Aorta (tissue), 5 donors: ENCODE measurements around the gene SLC2A11. TPM values are rescaled to one million over a fixed set of nuclear protein-coding genes. Genes with fewer than 3 reads are reported as not detected.

ENCODE experiments used
- ATAC-seq: fragments of 200-7000 bp; cut with Tn5 transposase; one replicate; pipeline ENCODE4 v1.9.1; 2022; ENCODE audit warnings: moderate library complexity; ENCODE audit not compliant: low FRiP score
- DNase-seq, 2 donors: peaks; one replicate each; pipeline ENCODE4 v3.0.0-alpha.2; 2020
- H3K27ac ChIP-seq, 2 donors: one replicate each; pipeline ENCODE4 v1.5.1; 2013; ENCODE audit warnings: low read length in 2 of 2, mild to moderate bottlenecking in 2 of 2, moderate library complexity in 2 of 2, control low read depth in 1 of 2, inconsistent platforms in 1 of 2, low read depth in 1 of 2
- H3K27me3 ChIP-seq, 2 donors: one replicate each; pipeline ENCODE4 v1.6.1; 2013; ENCODE audit warnings: control low read depth in 1 of 2, low read length in 1 of 2, mild to moderate bottlenecking in 1 of 2, moderate library complexity in 1 of 2; ENCODE audit not compliant: insufficient read depth in 2 of 2, control insufficient read depth in 1 of 2
- H3K36me3 ChIP-seq, 2 donors: one replicate each; pipeline ENCODE4 v1.6.1; 2013; ENCODE audit warnings: control low read depth in 1 of 2, low read length in 1 of 2, mild to moderate bottlenecking in 1 of 2; ENCODE audit not compliant: insufficient read depth in 2 of 2, control insufficient read depth in 1 of 2
- H3K4me1 ChIP-seq, 2 donors: one replicate each; pipeline ENCODE4 v1.6.1; 2013; ENCODE audit warnings: low read length in 2 of 2, control low read depth in 1 of 2, mild to moderate bottlenecking in 1 of 2, moderate library complexity in 1 of 2; ENCODE audit not compliant: insufficient read depth in 2 of 2, control insufficient read depth in 1 of 2
- H3K4me3 ChIP-seq, 2 donors: one replicate each; pipeline ENCODE4 v1.5.1; 2013; ENCODE audit warnings: low read length in 2 of 2, control low read depth in 1 of 2, mild to moderate bottlenecking in 1 of 2
- H3K9me3 ChIP-seq: one replicate; pipeline ENCODE4 v1.6.1; 2013; ENCODE audit warnings: mild to moderate bottlenecking, low read length; ENCODE audit not compliant: control insufficient read depth
- WGBS, 2 donors: extraction: QIAGEN DNeasy Blood & Tissue Kit; methylation state at CpG; one replicate each; pipeline ENCODE4 v1.1.7; 2013; 5-methylcytosine and 5-hydroxymethylcytosine counted together
- intact Hi-C, 2 donors: fragments of 100-400 bp; cut with DNase I; formaldehyde crosslinking; loops; one replicate each; pipeline versions ENCODE4 v1.14.2 to v1.15.0; 2022
- polyA plus RNA-seq, 2 donors: library from polyadenylated mRNA; stranded (reverse); fragments of 200-250 nt; gene quantifications; one replicate each; pipeline ENCODE4 v1.2.3, GENCODE V29; 2013
- total RNA-seq, 2 donors: library from RNA; stranded (reverse); fragmentation: NEBNext Ultra II Directional; extraction: Animal tissue kit (Norgen Biotek cat#: 25700); gene quantifications; one replicate each; pipeline ENCODE4 v1.2.1, GENCODE V29; 2021
- donor health status: healthy with polysubstance abuse.
- donor health status: Bipolar disorder and iron deficiency.
- donor health status: DM: no; HTN: no; CAD: no.
- donor health status: DM: no; HTN: no; CAD: no.
- donor health status: DM: yes; HTN: yes; CAD: no.

SLC2A11 gene
- total and polyA plus RNA-seq, 4 donors: 4.8 to 16.7 (median 15.5) TPM

DNA sequence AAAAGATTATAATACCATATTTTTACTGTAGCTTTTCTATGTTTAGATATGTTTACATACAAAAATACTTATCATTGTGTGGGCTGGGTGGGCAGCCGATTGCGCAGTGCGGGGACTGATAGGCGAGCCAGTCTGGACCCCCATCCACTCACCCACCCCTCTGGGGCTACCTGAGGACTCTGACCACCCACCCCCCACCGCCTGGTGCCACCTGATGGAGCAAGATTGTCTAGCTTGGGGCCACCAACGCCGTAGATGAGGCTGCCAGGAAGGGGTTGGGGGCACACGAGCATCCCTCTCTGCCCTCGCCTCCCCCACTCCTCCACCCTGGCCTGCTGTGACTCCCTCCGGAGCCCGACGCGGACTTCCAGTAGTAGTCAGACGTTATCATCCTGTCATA, 68.9 kb downstream of the SLC2A11 start:
- WGBS, 2 donors: 75 to 81% methylated on average over 14 of the region's 14 CpGs
- no peak for ATAC-seq

More for the DNA sequence above, 68.9 kb downstream of the SLC2A11 start:
- Histone ChIP-seq H3K4me3 (no peak overlapping the region), H3K27me3 (no peaks in the 10 kb centered on the region), H3K9me3 (no peaks in the 10 kb centered on the region), H3K27ac (no peak overlapping the region), H3K4me1 (no peaks in the 10 kb centered on the region), H3K36me3 (peaks cover 2 to 4% of the 10 kb centered on the region in 2 donors)
- intact Hi-C loops: no loop called here
- DNase-seq: no peak

Other genes starting within 250 kb of the SLC2A11 start
- 1 to 10 TPM in 1 of 2 donors, not detected in 1; 1.4 TPM for gene DRICH1, start 225.6 kb upstream of the SLC2A11 start, total RNA-seq
- under 1 TPM in 1 of 2 donors, not detected in 1; 0.38 TPM for gene DRICH1, start 225.6 kb upstream of the SLC2A11 start, polyA plus RNA-seq
- gene RGL4, start 166.9 kb upstream of the SLC2A11 start, total RNA-seq: 1 to 10 TPM; 1.2 to 1.4 TPM
- under 1 TPM; 0.59 to 0.63 TPM for gene RGL4, start 166.9 kb upstream of the SLC2A11 start, polyA plus RNA-seq
- 10 to 100 TPM in 1 of 2 donors, 1 to 10 TPM in 1; 9.8 to 14.0 TPM for gene ZNF70, start 106.8 kb upstream of the SLC2A11 start, total RNA-seq
- 1 to 10 TPM; 1.4 to 3.6 TPM for gene ZNF70, start 106.8 kb upstream of the SLC2A11 start, polyA plus RNA-seq
- under 1 TPM in 1 of 2 donors, not detected in 1; 0.69 TPM for gene VPREB3, start 103.5 kb upstream of the SLC2A11 start, total RNA-seq
- not detected for gene VPREB3, start 103.5 kb upstream of the SLC2A11 start, polyA plus RNA-seq
- gene C22orf15, start 94.9 kb upstream of the SLC2A11 start, total RNA-seq: under 1 TPM in 1 of 2 donors, not detected in 1; 0.69 TPM
- under 1 TPM in 1 of 2 donors, not detected in 1; 0.23 TPM for gene C22orf15, start 94.9 kb upstream of the SLC2A11 start, polyA plus RNA-seq
- gene CHCHD10, start 89.9 kb upstream of the SLC2A11 start, total RNA-seq: 10 to 100 TPM; 30.9 to 41.9 TPM
- 10 to 100 TPM; 58.5 to 68.4 TPM for gene CHCHD10, start 89.9 kb upstream of the SLC2A11 start, polyA plus RNA-seq
- gene MMP11, start 85.0 kb upstream of the SLC2A11 start, total RNA-seq: 1 to 10 TPM; 1.3 to 3.0 TPM
- gene MMP11, start 85.0 kb upstream of the SLC2A11 start, polyA plus RNA-seq: 1 to 10 TPM; 3.5 to 5.1 TPM
- gene SMARCB1, start 70.9 kb upstream of the SLC2A11 start, total RNA-seq: 10 to 100 TPM; 48.3 to 53.5 TPM
- 10 to 100 TPM; 24.2 to 31.7 TPM for gene SMARCB1, start 70.9 kb upstream of the SLC2A11 start, polyA plus RNA-seq
- gene DERL3, start 18.9 kb upstream of the SLC2A11 start, total RNA-seq: 1 to 10 TPM; 1.9 to 3.9 TPM
- gene DERL3, start 18.9 kb upstream of the SLC2A11 start, polyA plus RNA-seq: 1 to 10 TPM; 1.4 to 6.1 TPM
- gene MIF, start 36.5 kb downstream of the SLC2A11 start, total RNA-seq: 100 to 1,000 TPM; 278 to 316 TPM
- gene MIF, start 36.5 kb downstream of the SLC2A11 start, polyA plus RNA-seq: 100 to 1,000 TPM; 362 to 373 TPM
- 10 to 100 TPM in 1 of 2 donors, 1 to 10 TPM in 1; 7.7 to 23.9 TPM for gene GSTT2B, start 103.3 kb downstream of the SLC2A11 start, total RNA-seq
- gene GSTT2B, start 103.3 kb downstream of the SLC2A11 start, polyA plus RNA-seq: 10 to 100 TPM in 1 of 2 donors, 1 to 10 TPM in 1; 8.0 to 23.2 TPM
- gene DDTL, start 109.0 kb downstream of the SLC2A11 start, total RNA-seq: 1 to 10 TPM; 1.0 to 3.6 TPM
- gene DDTL, start 109.0 kb downstream of the SLC2A11 start, polyA plus RNA-seq: 1 to 10 TPM in 1 of 2 donors, under 1 TPM in 1; 0.31 to 1.0 TPM
- gene DDT, start 116.6 kb downstream of the SLC2A11 start, total RNA-seq: 10 to 100 TPM; 49.3 to 51.6 TPM
- 100 to 1,000 TPM; 108 to 145 TPM for gene DDT, start 116.6 kb downstream of the SLC2A11 start, polyA plus RNA-seq
- gene GSTT2, start 122.3 kb downstream of the SLC2A11 start, total RNA-seq: under 1 TPM in 1 of 2 donors, not detected in 1; 0.94 TPM
- gene GSTT2, start 122.3 kb downstream of the SLC2A11 start, polyA plus RNA-seq: not detected
- not detected for gene GSTT4, start 147.6 kb downstream of the SLC2A11 start, total RNA-seq
- not detected for gene GSTT4, start 147.6 kb downstream of the SLC2A11 start, polyA plus RNA-seq
- 10 to 100 TPM; 48.8 to 84.6 TPM for gene CABIN1, start 153.4 kb downstream of the SLC2A11 start, total RNA-seq
- gene CABIN1, start 153.4 kb downstream of the SLC2A11 start, polyA plus RNA-seq: 100 to 1,000 TPM in 1 of 2 donors, 1 to 10 TPM in 1; 9.4 to 113 TPM